Testis (tissue), 3 donors: ENCODE results near the gene LIMS2. TPM values are rescaled to one million over a fixed set of nuclear protein-coding genes. Genes with fewer than 3 reads are reported as not detected.

Experiments used
- DNase-seq: peaks from one replicate; pipeline ENCODE4 v3.0.0-alpha.2; 2019
- H3K27ac ChIP-seq, 2 donors: fragments of 200-600 bp; sonication (generic); one replicate each; pipeline ENCODE4 v1.5.1; 2019
- H3K27me3 ChIP-seq: fragments of 200-600 bp; sonication (generic); one replicate; pipeline ENCODE4 v1.5.1; 2019
- H3K36me3 ChIP-seq: fragments of 200-600 bp; sonication (generic); one replicate; pipeline ENCODE4 v1.5.1; 2017; ENCODE audit warnings: low read depth; ENCODE audit errors: missing control alignments
- H3K4me1 ChIP-seq: fragments of 200-600 bp; sonication (generic); one replicate; pipeline ENCODE4 v1.5.1; 2019
- H3K4me3 ChIP-seq, 2 donors: fragments of 200-600 bp; sonication (generic); one replicate each; pipeline ENCODE4 v1.5.1; 2017 to 2019
- H3K9me3 ChIP-seq: fragments of 200-600 bp; sonication (generic); one replicate; pipeline ENCODE4 v1.5.1; 2017
- CTCF ChIP-seq, 3 experiments: fragments of 450-650 bp in 2 of 3; fragments of 200-600 bp in 1 of 3; sonication (generic) in 1 of 3; IDR thresholded peaks; one replicate each; pipeline ENCODE4 v1.5.1; 2016 to 2019; ENCODE audit warnings: antibody characterized with exemption in 3 of 3, mild to moderate bottlenecking in 2 of 3, moderate library complexity in 1 of 3
- POLR2A ChIP-seq: fragments of 450-650 bp; IDR thresholded peaks from one replicate; pipeline ENCODE4 v1.6.1; 2017; ENCODE audit warnings: antibody characterized with exemption, mild to moderate bottlenecking, moderate library complexity
- WGBS, 2 donors: methylation state at CpG; one replicate each; pipeline ENCODE4 v1.1.5; 2018; 5-methylcytosine and 5-hydroxymethylcytosine counted together
- intact Hi-C: fragments of 100-400 bp; cut with DNase I; formaldehyde crosslinking; loops from one replicate; pipeline ENCODE4 v1.15.1; 2023; ENCODE audit warnings: low total_unique reads
- polyA plus RNA-seq: library from polyadenylated mRNA; stranded (reverse); fragments of 350-450 nt; fragmentation: Illumina TruSeq; extraction: RNeasy Lipid Tissue Mini Kit (QIAGEN cat#74804); gene quantifications from one replicate; pipeline ENCODE4 v1.2.3, GENCODE V29; 2014; ENCODE audit warnings: low read depth, low replicate concordance; ENCODE audit not compliant: insufficient read depth
- total RNA-seq, 2 donors: library from RNA; depleted of rRNA; stranded (reverse); fragments of >200 nt; gene quantifications; one replicate each; pipeline ENCODE4 v1.2.3, GENCODE V29; 2016

LIMS2 gene
- total and polyA plus RNA-seq, 3 donors from 2014 or later = 19.0 to 23.6 (median 19.3) TPM

GRCh38 chr2:127719301-127720218, 44.2 kb upstream of the LIMS2 start:
- Histone ChIP-seq H3K9me3 (no peaks in the 10 kb centered on the region), H3K4me3 (no peak overlapping the region), H3K36me3 (no peaks in the 10 kb centered on the region), H3K27me3 (no peaks in the 10 kb centered on the region), H3K27ac (no peak overlapping the region), H3K4me1 (no peaks in the 10 kb centered on the region)
- WGBS, 2 donors = 89 to 93% methylated on average over 1 to 13 of the region's 13 CpGs
- no peak for DNase-seq
- TF ChIP-seq CTCF (IDR thresholded peaks at IDR 0.05) = no peak
- TF ChIP-seq POLR2A = no peak
- intact Hi-C loops = no loop called here

GRCh38 chr2:127718271-127718670, 42.9 kb upstream of the LIMS2 start:
- Histone ChIP-seq H3K36me3 (no peaks in the 10 kb centered on the region), H3K4me1 (no peaks in the 10 kb centered on the region), H3K27ac (no peak overlapping the region), H3K27me3 (no peaks in the 10 kb centered on the region), H3K9me3 (no peaks in the 10 kb centered on the region), H3K4me3 (no peak overlapping the region)
- 97 to 99% methylated on average over 4 of the region's 4 CpGs for WGBS, 2 donors
- intact Hi-C loops = no loop called here
- DNase-seq = no peak
- TF ChIP-seq CTCF (IDR thresholded peaks at IDR 0.05) (no peak), POLR2A (no peak)

- Histone ChIP-seq H3K9me3 (no peaks in the 10 kb centered on the region), H3K27me3 (no peaks in the 10 kb centered on the region), H3K4me1 (no peaks in the 10 kb centered on the region), H3K4me3 (no peak overlapping the region), H3K36me3 (no peaks in the 10 kb centered on the region), H3K27ac (no peak overlapping the region)
- 90 to 94% methylated on average over 14 of the region's 14 CpGs for WGBS, 2 donors
- no peak for TF ChIP-seq POLR2A
- no peak for TF ChIP-seq CTCF (IDR thresholded peaks at IDR 0.05)
- intact Hi-C loops = no loop called here
- DNase-seq = no peak
These were observed 40.6 kb upstream of the LIMS2 start for GRCh38 chr2:127715778-127716449.

GRCh38 chr2:127713562-127713961, 38.2 kb upstream of the LIMS2 start:
- Histone ChIP-seq H3K4me1 (no peaks in the 10 kb centered on the region), H3K27ac (no peak overlapping the region), H3K4me3 (no peak overlapping the region), H3K36me3 (no peaks in the 10 kb centered on the region), H3K9me3 (no peaks in the 10 kb centered on the region), H3K27me3 (no peaks in the 10 kb centered on the region)
- DNase-seq = no peak
- TF ChIP-seq CTCF (IDR thresholded peaks at IDR 0.05) (no peak), POLR2A (no peak)
- intact Hi-C loops = no loop called here
- 91 to 92% methylated on average over 17 to 25 of the region's 25 CpGs for WGBS, 2 donors
